Measurements from ENCODE around the gene ENKUR. TPM values are rescaled to one million over a fixed set of nuclear protein-coding genes. Genes with fewer than 3 reads are reported as not detected.

The ENKUR gene
- total and polyA plus RNA-seq, 2 experiments from 2014 or later, result 0.44 TPM; not detected in 1

GRCh38 chr10:24965051-24965450 lies 50.9 kb downstream of the ENKUR start:
- Mint-ChIP-seq H3K9me3 (no peaks in the 10 kb centered on the region), H3K4me1 (peaks cover under 1% of the 10 kb centered on the region; the same call in 1 of the 3 replicates), H3K4me3 (no peak overlapping the region), H3K27me3 (ENCODE audit: insufficient read depth, low read depth, poor library complexity) (peaks cover 5% of the 10 kb centered on the region), H3K36me3 (ENCODE audit: low read depth) (no peaks in the 10 kb centered on the region), H3K27ac (no peak overlapping the region)
- no peak overlapping the region for H3K4me2 ChIP-seq
- no peak overlapping the region for H3K4me3 ChIP-seq
- TF ChIP-seq EZH2phosphoT487 (IDR thresholded peaks at IDR 0.05; ENCODE audit: unreplicated experiment) (no peak), CTCF (conservative IDR thresholded peaks at IDR 0.05; ENCODE audit: low read depth in 2 of 2) (no peak), NANOG (IDR thresholded peaks at IDR 0.05; ENCODE audit: borderline replicate concordance) (no peak), POLR2AphosphoS5 (IDR thresholded peaks at IDR 0.05; ENCODE audit: low read depth) (no peak), ZNF114 (CRISPR knock-in tag; IDR thresholded peaks at IDR 0.05) (no peak), JUNB (IDR thresholded peaks at IDR 0.05; ENCODE audit: unreplicated experiment) (no peak), ZNF331 (CRISPR knock-in tag; IDR thresholded peaks at IDR 0.05; ENCODE audit: low read depth) (no peak)
- TF ChIP-seq, protein P1, sequence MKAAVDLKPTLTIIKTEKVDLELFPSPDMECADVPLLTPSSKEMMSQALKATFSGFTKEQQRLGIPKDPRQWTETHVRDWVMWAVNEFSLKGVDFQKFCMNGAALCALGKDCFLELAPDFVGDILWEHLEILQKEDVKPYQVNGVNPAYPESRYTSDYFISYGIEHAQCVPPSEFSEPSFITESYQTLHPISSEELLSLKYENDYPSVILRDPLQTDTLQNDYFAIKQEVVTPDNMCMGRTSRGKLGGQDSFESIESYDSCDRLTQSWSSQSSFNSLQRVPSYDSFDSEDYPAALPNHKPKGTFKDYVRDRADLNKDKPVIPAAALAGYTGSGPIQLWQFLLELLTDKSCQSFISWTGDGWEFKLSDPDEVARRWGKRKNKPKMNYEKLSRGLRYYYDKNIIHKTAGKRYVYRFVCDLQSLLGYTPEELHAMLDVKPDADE (IDR thresholded peaks at IDR 0.05), result no peak
- TF ChIP-seq, protein P2, sequence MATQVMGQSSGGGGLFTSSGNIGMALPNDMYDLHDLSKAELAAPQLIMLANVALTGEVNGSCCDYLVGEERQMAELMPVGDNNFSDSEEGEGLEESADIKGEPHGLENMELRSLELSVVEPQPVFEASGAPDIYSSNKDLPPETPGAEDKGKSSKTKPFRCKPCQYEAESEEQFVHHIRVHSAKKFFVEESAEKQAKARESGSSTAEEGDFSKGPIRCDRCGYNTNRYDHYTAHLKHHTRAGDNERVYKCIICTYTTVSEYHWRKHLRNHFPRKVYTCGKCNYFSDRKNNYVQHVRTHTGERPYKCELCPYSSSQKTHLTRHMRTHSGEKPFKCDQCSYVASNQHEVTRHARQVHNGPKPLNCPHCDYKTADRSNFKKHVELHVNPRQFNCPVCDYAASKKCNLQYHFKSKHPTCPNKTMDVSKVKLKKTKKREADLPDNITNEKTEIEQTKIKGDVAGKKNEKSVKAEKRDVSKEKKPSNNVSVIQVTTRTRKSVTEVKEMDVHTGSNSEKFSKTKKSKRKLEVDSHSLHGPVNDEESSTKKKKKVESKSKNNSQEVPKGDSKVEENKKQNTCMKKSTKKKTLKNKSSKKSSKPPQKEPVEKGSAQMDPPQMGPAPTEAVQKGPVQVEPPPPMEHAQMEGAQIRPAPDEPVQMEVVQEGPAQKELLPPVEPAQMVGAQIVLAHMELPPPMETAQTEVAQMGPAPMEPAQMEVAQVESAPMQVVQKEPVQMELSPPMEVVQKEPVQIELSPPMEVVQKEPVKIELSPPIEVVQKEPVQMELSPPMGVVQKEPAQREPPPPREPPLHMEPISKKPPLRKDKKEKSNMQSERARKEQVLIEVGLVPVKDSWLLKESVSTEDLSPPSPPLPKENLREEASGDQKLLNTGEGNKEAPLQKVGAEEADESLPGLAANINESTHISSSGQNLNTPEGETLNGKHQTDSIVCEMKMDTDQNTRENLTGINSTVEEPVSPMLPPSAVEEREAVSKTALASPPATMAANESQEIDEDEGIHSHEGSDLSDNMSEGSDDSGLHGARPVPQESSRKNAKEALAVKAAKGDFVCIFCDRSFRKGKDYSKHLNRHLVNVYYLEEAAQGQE (IDR thresholded peaks at IDR 0.05; ENCODE audit: unreplicated experiment), result no peak
- DNase-seq (ENCODE audit: low spot score), result no peak
- H4K20me1 ChIP-seq (replicated peaks; ENCODE audit: insufficient read depth), result no peaks in the 10 kb centered on the region
- no peaks in the 10 kb centered on the region for H3K36me3 ChIP-seq (ENCODE audit: insufficient read depth)
- no peaks in the 10 kb centered on the region for H3K79me2 ChIP-seq (replicated peaks; ENCODE audit: insufficient read depth)
- H3K4me1 ChIP-seq (ENCODE audit: insufficient read depth), result peaks cover under 1% of the 10 kb centered on the region; the same call in 1 of the 2 replicates
- H3K27me3 ChIP-seq (ENCODE audit: insufficient read depth), result no peaks in the 10 kb centered on the region
- no peaks in the 10 kb centered on the region for H3F3A ChIP-seq (replicated peaks; ENCODE audit: low read depth)
- H2AFZ ChIP-seq, result no peak overlapping the region
- ATAC-seq, result no peak
- H3K9me2 ChIP-seq (ENCODE audit: insufficient read depth), result no peaks in the 10 kb centered on the region
- H3K27ac ChIP-seq (ENCODE audit: low read depth), result no peak overlapping the region

DNA sequence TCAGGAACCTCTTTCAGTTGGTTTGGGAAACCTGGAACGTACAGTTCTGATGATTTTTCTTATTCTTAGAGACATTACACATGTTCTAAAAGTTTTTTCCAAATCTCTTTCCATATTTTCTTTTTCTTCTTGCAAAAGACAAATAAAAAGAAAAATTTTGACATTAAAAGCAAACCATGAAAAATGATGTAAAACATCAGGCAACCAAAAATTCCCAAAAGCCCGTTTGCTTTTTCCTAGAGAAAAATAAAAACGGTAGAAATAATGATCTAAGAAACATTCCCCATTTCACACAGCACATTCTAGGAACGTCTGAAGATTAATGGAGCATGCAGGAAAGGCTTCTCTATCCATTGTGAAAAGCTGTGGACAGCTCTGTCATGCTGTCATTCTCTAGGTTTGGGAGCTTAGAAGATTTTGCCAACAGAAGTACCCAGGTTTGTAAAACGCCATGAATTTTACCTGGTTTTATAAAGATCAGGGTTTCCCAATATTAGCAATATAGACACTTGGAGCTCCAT lies 52.4 kb downstream of the ENKUR start:
- Histone ChIP-seq H3K9me2 (ENCODE audit: insufficient read depth) (no peaks in the 10 kb centered on the region), H3K27ac (ENCODE audit: low read depth) (no peak overlapping the region), H3K4me3 (no peak overlapping the region), H2AFZ (no peak overlapping the region), H3K27me3 (ENCODE audit: insufficient read depth) (no peaks in the 10 kb centered on the region), H3F3A (replicated peaks; ENCODE audit: low read depth) (no peaks in the 10 kb centered on the region), H3K36me3 (ENCODE audit: insufficient read depth) (no peaks in the 10 kb centered on the region), H4K20me1 (replicated peaks; ENCODE audit: insufficient read depth) (no peaks in the 10 kb centered on the region), H3K79me2 (replicated peaks; ENCODE audit: insufficient read depth) (no peaks in the 10 kb centered on the region), H3K4me2 (no peak overlapping the region), H3K4me1 (ENCODE audit: insufficient read depth) (peaks cover 3% of the 10 kb centered on the region; the same call in 1 of the 2 replicates)
- DNase-seq (ENCODE audit: low spot score) (no peak), ATAC-seq (no peak)
- H3K36me3 Mint-ChIP-seq (ENCODE audit: low read depth), result no peaks in the 10 kb centered on the region
- H3K4me1 Mint-ChIP-seq, result peaks cover 12% of the 10 kb centered on the region
- no peak overlapping the region for H3K4me3 Mint-ChIP-seq
- H3K9me3 Mint-ChIP-seq, result no peaks in the 10 kb centered on the region
- peaks cover 5% of the 10 kb centered on the region for H3K27me3 Mint-ChIP-seq (ENCODE audit: insufficient read depth, low read depth, poor library complexity)
- no peak overlapping the region for H3K27ac Mint-ChIP-seq
- TF ChIP-seq EZH2 (IDR thresholded peaks at IDR 0.05; ENCODE audit: low read depth, unreplicated experiment), result no peak
- no peak for TF ChIP-seq CTCF (conservative IDR thresholded peaks at IDR 0.05; ENCODE audit: low read depth in 2 of 2)
- no peak for TF ChIP-seq POLR2AphosphoS5 (IDR thresholded peaks at IDR 0.05; ENCODE audit: low read depth)
- no peak for TF ChIP-seq NANOG (IDR thresholded peaks at IDR 0.05; ENCODE audit: borderline replicate concordance)
- TF ChIP-seq, protein P1 (IDR thresholded peaks at IDR 0.05), result no peak
- TF ChIP-seq STAT1 (IDR thresholded peaks at IDR 0.05; ENCODE audit: unreplicated experiment), result no peak
- TF ChIP-seq ZNF114 (CRISPR knock-in tag; IDR thresholded peaks at IDR 0.05), result no peak

All from GM23338 (cell line).